HS-5 (cell line): Measurements from ENCODE around the gene LAMC1.
A peak's percentile ranks its signal among the peaks of the same experiment; 100 is the strongest.
"Not testable (repeated sequence)": the region's sequence is repeated elsewhere in the genome, so short reads cannot be mapped to it uniquely, and the experiment has no call there.

ENCODE experiments used
- DNase-seq: peaks from one replicate; pipeline ENCODE4 v3.0.0-alpha.2; 2012; ENCODE audit warnings: low read depth

Gene LAMC1

DNA sequence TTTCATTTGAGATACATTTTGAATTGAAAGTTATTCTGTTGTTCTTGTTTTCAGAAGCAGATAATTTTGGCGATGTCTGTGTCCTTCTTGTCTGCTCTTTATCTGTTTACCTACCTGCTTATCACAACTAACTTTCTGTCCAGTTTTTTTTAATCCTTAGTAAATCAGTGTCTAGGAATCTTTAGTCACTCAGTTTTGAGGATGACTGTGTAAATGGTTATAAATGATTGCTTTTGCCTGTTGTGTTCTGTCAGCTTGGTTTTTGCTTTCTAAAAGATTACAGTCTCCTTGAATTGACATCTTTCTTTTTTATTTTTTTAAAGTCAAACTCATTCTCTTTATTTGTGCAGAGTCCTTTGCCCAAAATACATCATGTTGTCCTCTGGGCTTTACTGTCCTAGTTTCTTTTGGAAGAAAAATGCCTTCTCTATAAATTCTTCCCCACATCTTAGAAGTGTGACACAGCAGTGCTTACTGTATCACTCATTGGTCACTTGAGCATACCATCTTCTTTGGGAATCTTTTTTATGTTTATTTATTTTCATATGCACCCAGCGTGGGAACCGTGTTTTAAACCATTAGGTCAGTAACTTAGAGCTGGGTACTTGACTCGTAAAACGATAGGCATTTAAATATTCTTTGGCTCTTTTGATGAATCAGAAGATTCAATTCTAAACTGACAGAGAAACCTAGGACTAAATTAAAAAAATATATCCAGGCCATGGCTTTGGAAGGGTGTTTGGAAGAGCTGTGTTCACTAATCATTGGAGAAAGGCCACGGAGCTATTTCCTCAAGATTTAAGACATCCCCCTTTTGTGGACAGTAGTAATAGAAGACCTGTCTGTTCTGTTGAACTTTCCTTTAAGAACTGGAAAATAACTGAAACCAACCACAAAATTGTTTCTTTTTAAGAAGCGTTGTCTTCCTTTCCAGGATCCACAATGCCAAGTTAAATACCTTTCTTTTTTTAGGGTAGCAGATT is 20.9 kb downstream of the LAMC1 start:
- no peak for DNase-seq

DNA sequence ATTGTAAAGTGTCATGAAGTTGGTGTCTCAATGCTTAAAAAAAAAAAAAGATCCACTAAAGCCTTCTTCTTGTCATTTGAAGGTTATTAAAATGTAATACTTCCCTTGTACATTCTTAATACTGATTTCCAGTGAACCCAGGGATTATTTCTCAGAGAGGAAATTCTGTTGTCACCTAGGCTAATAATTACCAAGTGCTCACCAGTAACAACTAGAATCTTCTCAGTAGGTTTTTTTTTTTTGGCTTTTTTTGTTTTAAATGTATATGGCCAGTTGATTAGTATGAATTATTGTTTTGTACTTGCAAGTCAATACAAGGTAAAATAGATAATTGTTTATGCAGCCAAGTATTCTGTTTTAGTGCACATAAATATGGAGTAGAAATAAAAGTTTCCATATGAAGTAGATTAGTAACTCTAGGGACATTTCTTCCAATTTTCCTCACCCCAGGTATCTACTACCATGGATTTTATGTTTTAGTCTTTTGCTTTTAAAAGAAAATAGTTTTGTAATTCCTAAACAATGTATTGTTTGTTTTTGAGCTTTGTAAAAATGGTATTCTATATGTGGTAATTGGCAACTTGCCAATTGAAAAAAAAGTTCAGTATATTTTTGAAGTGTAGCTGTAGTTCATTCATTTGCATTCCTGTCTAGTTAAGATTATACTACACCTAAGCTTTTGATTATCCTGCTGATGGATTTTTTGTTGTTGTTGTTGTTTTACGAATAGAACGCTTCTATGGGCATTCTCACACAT is 21.9 kb downstream of the LAMC1 start:
- no peak for DNase-seq

GRCh38 chr1:183048087-183049085 is 25.2 kb downstream of the LAMC1 start:
- DNase-seq = no peak

DNA sequence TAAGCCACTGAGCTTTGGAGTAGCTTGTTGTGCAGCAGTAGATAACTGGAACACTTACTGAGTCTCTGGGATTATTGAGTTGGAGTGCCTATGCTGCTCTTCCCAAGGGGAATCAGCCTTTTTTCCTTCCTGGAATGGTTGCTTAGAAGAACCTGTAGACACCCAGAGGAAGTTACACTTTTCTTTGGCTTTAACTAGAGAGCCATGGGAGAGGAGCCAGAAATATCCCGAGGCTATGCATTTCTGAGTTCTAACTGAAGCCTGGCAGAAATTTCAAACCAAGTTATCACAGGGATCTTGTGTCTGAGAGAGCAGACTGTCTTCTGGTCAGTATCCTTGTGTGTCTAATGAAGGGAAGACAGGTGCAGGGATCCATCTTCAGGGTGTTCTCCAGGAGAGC is 28.3 kb downstream of the LAMC1 start:
- no peak for DNase-seq

GRCh38 chr1:183052861-183053260 is 29.6 kb downstream of the LAMC1 start:
- no peak for DNase-seq

DNA sequence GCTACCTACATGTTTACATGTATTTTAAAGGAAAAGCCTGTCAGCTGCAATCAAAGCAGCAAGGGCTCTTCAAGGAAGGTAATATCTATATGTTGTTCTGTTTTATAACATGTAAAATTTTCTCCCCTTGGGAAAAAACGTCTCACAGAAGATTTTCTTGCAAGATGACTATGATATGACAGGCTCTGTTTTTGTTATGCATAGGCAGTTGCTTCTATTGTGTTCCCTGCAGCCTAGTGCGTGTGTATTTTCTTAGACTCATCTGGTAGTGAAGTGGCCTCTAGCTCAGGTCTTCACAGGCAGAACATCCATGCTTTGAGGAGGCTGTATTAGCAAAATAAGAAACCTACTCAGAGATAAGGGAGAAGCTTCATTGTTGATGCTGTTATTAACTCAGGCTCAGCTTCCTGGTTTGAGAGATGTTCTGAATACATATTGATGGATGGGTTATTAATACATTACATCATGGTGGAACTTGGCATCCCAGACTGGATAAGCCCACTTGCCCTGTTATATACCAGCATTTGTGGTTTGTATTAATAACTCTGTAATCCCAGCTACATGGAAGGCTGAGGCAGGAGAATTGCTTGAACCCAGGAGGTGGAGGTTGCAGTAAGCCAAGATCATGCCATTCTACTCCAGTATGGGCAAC is 35.8 kb downstream of the LAMC1 start:
- no peak for DNase-seq

GRCh38 chr1:183061194-183061593 is 38.0 kb downstream of the LAMC1 start:
- no peak for DNase-seq

DNA sequence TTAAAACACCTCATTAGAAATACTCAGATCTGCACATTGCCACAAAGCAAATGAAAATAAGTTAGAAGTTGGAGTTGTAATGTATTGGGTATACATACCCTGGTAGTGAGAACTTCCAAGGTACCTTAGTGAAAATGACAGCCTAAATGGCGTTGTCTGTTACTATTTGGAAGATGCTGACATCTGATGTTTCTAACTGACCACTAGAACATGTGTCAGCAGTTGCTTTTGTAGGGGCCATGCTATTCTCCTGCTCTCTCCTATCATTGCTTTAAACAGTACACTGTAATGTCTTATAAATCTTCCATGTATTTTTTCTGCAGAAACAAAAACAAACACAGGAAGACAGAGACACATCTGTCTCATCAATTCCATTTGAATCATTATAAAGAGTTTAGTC is 40.1 kb downstream of the LAMC1 start:
- no peak for DNase-seq

GRCh38 chr1:183065168-183065706 is 42.0 kb downstream of the LAMC1 start:
- DNase-seq = no peak

DNA sequence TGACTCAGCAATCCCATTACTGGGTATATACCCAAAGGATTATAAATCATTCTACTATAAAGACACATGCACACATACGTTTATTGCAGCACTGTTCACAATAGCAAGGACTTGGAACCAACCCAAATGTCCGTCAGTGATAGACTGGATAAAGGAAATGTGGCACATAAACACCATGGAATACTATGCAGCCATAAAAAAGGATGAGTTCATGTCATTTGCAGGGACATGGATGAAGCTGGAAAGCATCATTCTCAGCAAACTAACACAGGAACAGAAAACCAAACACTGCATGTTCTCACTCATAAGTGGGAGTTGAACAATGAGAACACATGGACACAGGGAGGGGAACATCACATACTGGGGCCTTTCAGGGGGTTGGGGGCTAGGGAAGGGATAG is 43.2 kb downstream of the LAMC1 start:
- not testable (repeated sequence) for DNase-seq

- DNase-seq = no peak
Measured at GRCh38 chr1:183069562-183070216, 46.5 kb downstream of the LAMC1 start.

- DNase-seq = no peak
Measured at GRCh38 chr1:183070234-183070922, 47.2 kb downstream of the LAMC1 start.

DNA sequence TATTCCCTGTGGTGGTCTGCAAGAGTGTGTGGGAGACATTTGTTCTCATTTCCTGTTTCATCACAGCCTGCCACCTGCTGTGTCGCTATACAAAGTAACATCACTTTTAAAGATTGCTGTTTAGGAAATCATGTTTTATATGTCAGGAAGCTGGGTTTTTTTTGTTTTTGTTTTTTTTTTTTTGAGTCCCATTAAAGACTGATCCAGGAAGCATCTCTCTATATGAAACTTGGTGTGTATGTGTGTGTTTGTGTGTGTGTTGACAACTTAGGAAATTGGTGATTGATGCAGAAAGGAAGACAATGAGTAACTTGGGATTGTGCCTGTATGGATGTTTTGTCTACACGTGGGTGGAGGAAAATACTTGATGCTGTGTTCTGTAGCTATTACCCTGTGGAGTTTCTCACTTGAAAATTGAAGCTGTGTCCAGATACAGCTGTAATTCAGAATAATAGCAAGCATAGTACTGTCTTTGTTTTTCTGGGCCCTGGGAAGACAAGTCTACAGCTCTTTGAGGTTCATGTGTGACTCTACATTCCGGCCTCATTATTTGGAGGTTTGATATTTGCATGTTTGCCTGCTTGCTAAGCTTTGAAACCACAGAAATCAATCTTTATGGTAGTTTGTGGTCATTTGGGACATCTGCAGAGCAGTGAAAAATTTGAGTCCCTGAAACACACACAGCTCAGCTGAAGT is 47.9 kb downstream of the LAMC1 start:
- peak; percentile 60 for DNase-seq

DNA sequence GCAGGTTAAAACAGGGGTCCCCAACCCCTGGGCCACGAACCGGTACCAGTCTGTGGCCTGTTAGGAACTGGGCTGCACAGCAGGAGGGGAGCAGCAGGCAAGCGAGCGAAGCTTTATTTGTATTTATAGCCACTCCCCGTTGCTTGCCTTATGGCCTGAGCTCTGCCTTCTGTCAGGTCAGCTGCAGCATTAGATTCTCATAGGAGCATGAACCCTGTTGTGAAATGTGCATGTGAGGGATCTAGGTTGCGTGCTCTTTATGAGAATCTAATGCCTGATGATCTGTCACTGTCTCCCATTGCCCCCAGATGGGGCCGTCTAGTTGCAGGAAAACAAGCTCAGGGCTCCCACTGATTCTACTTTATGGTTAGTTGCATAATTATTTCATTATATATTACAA is 49.4 kb downstream of the LAMC1 start:
- not testable (repeated sequence) for DNase-seq

DNA sequence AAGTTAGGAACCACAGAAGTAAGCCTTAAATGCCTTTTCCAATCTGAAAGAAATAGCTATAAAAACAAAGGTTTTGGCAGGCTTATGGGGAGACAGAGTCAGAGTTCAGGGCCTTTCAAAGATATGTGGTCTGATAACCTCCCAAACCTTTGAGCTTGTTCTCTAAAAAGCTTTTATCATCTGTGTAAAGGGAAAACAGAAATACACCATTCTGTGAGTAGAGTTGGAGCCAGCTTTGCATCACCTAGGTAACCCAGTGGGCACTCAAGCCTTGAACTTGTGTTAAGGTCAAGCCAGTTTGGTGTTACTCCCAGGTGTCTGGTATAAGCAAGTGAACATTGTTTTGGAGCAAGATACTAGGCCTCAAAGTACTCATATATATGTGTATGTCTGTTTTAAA is 50.1 kb downstream of the LAMC1 start:
- no peak for DNase-seq

GRCh38 chr1:183074215-183074614 is 51.0 kb downstream of the LAMC1 start:
- DNase-seq = no peak

- no peak for DNase-seq
Measured at GRCh38 chr1:183075861-183076260, 52.6 kb downstream of the LAMC1 start.

- DNase-seq = no peak
Measured at GRCh38 chr1:183077097-183077496, 53.9 kb downstream of the LAMC1 start.

DNA sequence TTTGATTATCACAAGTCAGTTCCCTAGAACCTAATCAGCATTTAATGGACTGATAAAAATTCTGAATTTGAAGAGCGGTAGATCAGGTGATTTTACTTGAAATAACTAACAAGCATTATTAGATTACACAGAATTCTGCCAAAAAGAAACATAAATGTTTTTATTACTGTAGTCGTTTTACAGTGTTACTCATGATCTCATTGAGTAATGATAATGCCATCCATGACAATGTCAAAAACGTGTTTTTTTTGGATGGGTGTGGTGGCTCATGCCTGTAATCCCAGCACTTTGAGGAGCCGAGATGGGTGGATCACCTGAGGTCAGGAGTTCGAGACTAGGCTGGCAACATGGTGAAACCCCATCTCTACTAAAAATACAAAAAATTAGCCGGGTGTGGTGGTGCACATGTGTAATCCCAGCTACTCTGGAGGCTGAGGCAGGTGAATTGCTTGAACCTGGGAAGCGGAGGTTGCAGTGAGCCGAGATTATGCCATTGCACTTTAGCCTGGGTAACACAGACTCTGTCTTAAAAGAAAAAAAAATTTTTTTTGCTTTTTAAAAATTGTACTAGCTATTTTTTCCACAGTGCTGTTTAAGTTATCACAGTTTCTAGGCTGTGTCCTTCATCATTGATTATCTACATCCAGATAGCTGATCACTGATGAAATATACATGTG is 56.6 kb downstream of the LAMC1 start:
- no peak for DNase-seq
